ENCODE measurements around the gene BPIFB3. TPM values are rescaled to one million over a fixed set of nuclear protein-coding genes. Genes with fewer than 3 reads are reported as not detected.

The BPIFB3 gene
- polyA plus RNA-seq, 3 donors = not detected

DNA sequence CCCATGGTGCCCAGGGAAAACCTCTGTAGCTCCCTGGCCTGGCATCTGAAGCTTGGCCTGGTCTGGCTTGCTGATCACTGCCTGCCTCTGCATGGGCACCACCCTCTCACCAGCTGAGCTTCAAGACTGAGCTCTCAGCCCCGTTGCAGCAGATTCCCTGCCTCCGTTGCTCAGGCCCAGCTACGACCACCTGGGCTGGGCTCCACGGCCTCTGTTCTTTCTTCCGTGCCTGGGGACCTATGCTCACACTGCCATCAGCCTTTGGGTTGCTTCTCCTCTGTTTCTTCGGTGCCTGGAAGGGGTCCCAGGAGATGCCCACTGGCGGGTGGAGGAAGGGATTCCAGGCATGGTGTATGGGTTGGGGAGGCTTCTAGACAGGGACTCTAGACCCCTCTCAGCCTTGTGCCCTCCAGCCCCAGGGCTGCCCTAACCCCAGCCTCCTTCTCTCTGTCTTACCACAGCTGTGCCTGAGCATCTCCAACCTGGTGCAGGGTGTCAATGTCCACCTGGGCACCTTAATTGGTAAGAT lies 37.1 kb upstream of the BPIFB3 start:
- Histone ChIP-seq H3K9ac (ENCODE audit: insufficient read depth, low read length, poor library complexity, severe bottlenecking) (no peak overlapping the region), H4K20me1 (ENCODE audit: insufficient read depth, low read length) (no peaks in the 10 kb centered on the region), H3K36me3 (replicated peaks in 1 of 2; ENCODE audit: control insufficient read depth in 1 of 2, insufficient read depth in 2 of 2, low read length in 2 of 2) (no peaks in the 10 kb centered on the region), H3K4me1 (ENCODE audit: control insufficient read depth in 1 of 2, insufficient read depth in 2 of 2, low read length in 2 of 2) (no peaks in the 10 kb centered on the region), H3K27me3 (ENCODE audit: control insufficient read depth in 2 of 2, insufficient read depth in 2 of 2, low read length in 2 of 2) (no peaks in the 10 kb centered on the region), H3K4me2 (replicated peaks; ENCODE audit: extremely low read depth, low read length, poor library complexity, severe bottlenecking) (no peak overlapping the region), H3K27ac (ENCODE audit: low read depth in 1 of 2, low read length in 2 of 2) (no peak overlapping the region), H2AFZ (ENCODE audit: insufficient read depth, low read depth, low read length, poor library complexity, severe bottlenecking) (no peak overlapping the region), H3K9me3 (replicated peaks in 1 of 2; ENCODE audit: control insufficient read depth in 1 of 2, insufficient read depth in 1 of 2, low read length in 2 of 2) (no peaks in the 10 kb centered on the region), H3K79me2 (ENCODE audit: insufficient read depth, low read length) (no peaks in the 10 kb centered on the region), H3K4me3 (replicated peaks in 1 of 3; ENCODE audit: low read depth in 2 of 3, low read length in 3 of 3) (no peak overlapping the region)
- H3K27ac Mint-ChIP-seq = peak overlapping the region in 1 of 7 donors; percentile 68
- no peak overlapping the region for H3K4me3 Mint-ChIP-seq
- peaks cover 0 to 2% (median 0%) of the 10 kb centered on the region in 7 donors for H3K9me3 Mint-ChIP-seq
- DNase-seq = no peak
- TF ChIP-seq, protein P1, sequence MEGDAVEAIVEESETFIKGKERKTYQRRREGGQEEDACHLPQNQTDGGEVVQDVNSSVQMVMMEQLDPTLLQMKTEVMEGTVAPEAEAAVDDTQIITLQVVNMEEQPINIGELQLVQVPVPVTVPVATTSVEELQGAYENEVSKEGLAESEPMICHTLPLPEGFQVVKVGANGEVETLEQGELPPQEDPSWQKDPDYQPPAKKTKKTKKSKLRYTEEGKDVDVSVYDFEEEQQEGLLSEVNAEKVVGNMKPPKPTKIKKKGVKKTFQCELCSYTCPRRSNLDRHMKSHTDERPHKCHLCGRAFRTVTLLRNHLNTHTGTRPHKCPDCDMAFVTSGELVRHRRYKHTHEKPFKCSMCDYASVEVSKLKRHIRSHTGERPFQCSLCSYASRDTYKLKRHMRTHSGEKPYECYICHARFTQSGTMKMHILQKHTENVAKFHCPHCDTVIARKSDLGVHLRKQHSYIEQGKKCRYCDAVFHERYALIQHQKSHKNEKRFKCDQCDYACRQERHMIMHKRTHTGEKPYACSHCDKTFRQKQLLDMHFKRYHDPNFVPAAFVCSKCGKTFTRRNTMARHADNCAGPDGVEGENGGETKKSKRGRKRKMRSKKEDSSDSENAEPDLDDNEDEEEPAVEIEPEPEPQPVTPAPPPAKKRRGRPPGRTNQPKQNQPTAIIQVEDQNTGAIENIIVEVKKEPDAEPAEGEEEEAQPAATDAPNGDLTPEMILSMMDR (IDR thresholded peaks at IDR 0.05) = no peak
- no peaks in the 10 kb centered on the region for H3K4me1 Mint-ChIP-seq
- no peaks in the 10 kb centered on the region for H3K36me3 Mint-ChIP-seq
- 93% methylated on average over 5 of the region's 7 CpGs for WGBS (ENCODE audit: insufficient coverage)
- H3K27me3 Mint-ChIP-seq (ENCODE audit: low read depth in 3 of 3) = peaks cover 1 to 3% (median 1%) of the 10 kb centered on the region in 3 donors
- intact Hi-C loops (cut with micrococcal nuclease) = no loop called here

DNA sequence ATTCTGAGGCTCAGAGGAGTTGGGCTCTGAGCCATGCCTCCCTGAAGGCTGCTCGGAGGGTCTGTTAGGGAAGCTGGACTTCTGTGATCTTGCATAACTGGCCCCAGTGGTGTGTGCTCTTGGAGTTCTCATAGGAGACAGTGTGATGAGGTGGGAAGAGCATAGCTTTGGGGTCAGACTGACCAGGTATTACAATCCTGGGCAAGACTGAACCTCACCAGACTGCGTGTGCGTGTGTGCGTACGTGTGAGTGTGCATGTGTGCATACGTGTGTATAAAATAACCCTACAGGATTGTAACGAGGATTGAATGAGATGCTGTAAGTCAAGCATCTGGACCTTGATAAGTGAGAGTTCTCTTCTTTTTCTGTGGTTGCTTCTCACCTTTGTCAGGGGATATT lies 36.2 kb upstream of the BPIFB3 start:
- DNase-seq = no peak
- H3K36me3 ChIP-seq (replicated peaks in 1 of 2; ENCODE audit: control insufficient read depth in 1 of 2, insufficient read depth in 2 of 2, low read length in 2 of 2) = no peaks in the 10 kb centered on the region
- no peak overlapping the region for H3K4me2 ChIP-seq (replicated peaks; ENCODE audit: extremely low read depth, low read length, poor library complexity, severe bottlenecking)
- H3K27me3 Mint-ChIP-seq (ENCODE audit: low read depth in 3 of 3) = peaks cover 1 to 3% (median 1%) of the 10 kb centered on the region in 3 donors
- H3K9ac ChIP-seq (ENCODE audit: insufficient read depth, low read length, poor library complexity, severe bottlenecking) = no peak overlapping the region
- H3K4me3 Mint-ChIP-seq = no peak overlapping the region
- 84% methylated on average over 7 of the region's 7 CpGs for WGBS (ENCODE audit: insufficient coverage)
- H3K9me3 ChIP-seq (replicated peaks in 1 of 2; ENCODE audit: control insufficient read depth in 1 of 2, insufficient read depth in 1 of 2, low read length in 2 of 2) = no peaks in the 10 kb centered on the region
- intact Hi-C loops (cut with micrococcal nuclease) = no loop called here
- H3K4me1 Mint-ChIP-seq = no peaks in the 10 kb centered on the region
- no peak overlapping the region for H3K27ac Mint-ChIP-seq
- H3K4me3 ChIP-seq (replicated peaks in 1 of 3; ENCODE audit: low read depth in 2 of 3, low read length in 3 of 3) = no peak overlapping the region
- no peak overlapping the region for H2AFZ ChIP-seq (ENCODE audit: insufficient read depth, low read depth, low read length, poor library complexity, severe bottlenecking)
- H3K9me3 Mint-ChIP-seq = peaks cover 0 to 2% (median 0%) of the 10 kb centered on the region in 7 donors
- no peaks in the 10 kb centered on the region for H4K20me1 ChIP-seq (ENCODE audit: insufficient read depth, low read length)
- H3K4me1 ChIP-seq (ENCODE audit: control insufficient read depth in 1 of 2, insufficient read depth in 2 of 2, low read length in 2 of 2) = no peaks in the 10 kb centered on the region
- no peak overlapping the region for H3K27ac ChIP-seq (ENCODE audit: low read depth in 1 of 2, low read length in 2 of 2)
- TF ChIP-seq, protein P1 (IDR thresholded peaks at IDR 0.05) = no peak
- H3K27me3 ChIP-seq (ENCODE audit: control insufficient read depth in 2 of 2, insufficient read depth in 2 of 2, low read length in 2 of 2) = no peaks in the 10 kb centered on the region
- no peaks in the 10 kb centered on the region for H3K79me2 ChIP-seq (ENCODE audit: insufficient read depth, low read length)
- H3K36me3 Mint-ChIP-seq = no peaks in the 10 kb centered on the region

Data from CD14-positive monocyte (primary cell).